ENCODE results near the gene GNAQ.

GNAQ gene

DNA sequence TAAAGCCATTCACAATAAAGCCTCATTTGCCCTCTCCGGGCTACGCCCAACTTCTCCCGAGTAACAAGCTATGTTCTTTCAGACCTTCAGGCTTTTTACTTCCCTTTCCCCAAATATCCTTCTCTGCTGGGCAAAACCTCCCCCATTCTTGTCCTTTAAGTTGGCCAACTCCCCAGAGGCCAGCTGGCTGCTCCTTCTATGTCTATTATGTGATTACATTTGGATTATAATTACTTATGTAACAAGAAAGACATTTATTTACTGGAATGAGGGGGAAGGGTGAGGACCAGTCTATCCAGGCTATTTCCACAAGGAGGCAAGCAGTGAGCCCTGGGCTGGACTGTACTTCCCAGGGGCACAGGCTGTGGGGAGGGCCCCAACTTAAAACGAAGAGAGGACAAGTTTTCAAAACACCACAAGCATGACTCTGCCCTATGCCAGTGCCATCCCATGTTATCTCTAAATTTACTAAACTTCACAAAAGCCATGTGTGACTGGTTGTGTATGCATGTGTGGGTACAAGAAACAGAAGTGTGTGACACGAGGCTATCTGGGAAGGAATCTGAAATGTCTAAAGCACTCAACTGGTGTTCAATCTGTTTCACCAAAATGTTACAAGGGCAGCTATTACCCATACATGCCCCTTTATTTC is 84.5 kb downstream of the GNAQ start:
- in situ Hi-C loops (cut with MboI; ENCODE audit: low sequenced_read_pairs) = no loop called here

DNA sequence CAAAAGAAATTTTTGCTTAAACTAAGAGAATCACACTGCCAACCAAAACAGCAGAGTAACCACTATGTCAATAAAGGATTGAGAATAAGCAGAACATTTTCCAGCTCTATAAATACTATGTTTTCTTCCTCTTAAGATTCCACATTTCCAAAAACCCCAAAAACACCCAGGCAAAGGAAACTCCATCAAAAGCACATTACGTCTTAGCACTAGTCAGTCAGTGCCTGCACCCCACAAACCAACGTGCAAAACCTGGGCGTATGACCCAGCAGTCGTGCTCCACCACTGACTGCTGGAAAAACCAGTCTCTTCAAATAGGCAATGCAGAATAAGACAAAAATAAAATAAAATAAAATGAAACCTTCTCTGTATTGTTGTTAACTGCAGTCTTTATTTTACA is 85.3 kb downstream of the GNAQ start:
- in situ Hi-C loops (cut with MboI; ENCODE audit: low sequenced_read_pairs) = no loop called here

DNA sequence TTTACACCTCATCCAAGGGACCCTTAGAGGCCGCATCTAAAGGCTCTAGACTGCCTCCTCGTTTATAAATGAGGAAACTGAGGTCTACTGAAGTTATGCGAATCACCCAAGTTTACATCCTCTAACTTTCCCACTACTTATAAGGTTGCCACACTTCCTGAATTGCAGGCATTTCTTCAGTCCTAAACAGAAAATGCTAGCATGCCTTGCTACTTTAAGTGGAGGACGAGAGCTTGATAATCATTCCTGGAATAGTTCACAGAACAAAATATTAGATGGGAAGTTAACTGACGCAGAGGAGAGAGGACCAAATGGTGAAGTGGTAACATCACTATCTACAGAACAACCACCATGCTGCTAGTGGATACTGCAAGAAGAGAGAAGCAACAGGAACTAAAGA is 85.8 kb downstream of the GNAQ start:
- in situ Hi-C loops (cut with MboI; ENCODE audit: low sequenced_read_pairs) = no loop called here

DNA sequence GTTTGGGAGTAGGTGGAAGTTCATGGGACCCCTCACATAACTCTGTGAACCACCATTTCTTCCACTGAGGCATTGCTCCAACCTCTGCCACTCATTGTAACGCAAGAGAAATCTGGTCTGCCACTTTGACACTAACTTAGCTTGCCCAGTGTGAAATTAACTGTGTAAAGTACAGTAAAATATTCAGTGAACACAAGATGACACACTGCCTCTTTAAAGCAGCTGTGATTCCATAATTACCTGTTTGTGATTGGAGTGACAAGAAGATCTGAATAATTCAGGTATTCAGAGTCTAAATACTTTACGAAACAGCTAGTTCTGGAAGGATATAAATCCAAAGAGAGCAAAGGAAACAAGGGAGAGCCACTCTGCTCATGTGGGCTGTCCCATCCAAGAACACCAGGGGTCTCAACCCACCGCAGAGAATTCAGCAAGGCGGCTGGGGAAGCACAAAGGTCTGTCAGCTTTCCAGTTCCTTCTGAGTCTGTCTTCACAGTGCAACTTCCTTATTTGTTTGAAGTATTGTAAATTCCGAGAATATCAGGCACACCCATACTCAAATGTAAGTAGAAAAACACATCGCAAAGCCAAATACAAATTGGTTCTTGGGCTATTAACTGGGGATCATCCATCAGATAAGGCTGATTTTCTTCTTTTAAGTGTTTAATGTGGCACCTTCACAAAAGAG is 86.9 kb downstream of the GNAQ start:
- in situ Hi-C loops (cut with MboI; ENCODE audit: low sequenced_read_pairs) = no loop called here

DNA sequence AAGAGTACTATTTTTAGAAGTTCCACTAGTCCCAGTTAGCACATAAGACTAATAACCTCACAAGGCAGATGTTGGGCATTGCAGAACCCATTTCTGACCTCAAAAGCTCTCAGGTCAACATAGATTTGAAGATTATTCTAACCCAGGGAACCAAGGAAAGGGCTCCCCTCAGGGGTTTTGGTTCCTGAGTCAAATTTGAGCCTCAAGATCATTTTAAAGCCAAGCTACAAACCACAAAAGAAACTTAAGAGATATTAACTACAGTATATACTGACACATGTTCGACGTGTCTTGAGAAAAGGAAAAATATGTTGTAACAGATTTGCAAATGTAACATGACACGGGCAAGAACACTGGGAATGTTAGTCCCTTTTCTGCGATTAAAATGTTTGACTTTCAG is 88.6 kb downstream of the GNAQ start:
- in situ Hi-C loops (cut with MboI; ENCODE audit: low sequenced_read_pairs) = no loop called here

DNA sequence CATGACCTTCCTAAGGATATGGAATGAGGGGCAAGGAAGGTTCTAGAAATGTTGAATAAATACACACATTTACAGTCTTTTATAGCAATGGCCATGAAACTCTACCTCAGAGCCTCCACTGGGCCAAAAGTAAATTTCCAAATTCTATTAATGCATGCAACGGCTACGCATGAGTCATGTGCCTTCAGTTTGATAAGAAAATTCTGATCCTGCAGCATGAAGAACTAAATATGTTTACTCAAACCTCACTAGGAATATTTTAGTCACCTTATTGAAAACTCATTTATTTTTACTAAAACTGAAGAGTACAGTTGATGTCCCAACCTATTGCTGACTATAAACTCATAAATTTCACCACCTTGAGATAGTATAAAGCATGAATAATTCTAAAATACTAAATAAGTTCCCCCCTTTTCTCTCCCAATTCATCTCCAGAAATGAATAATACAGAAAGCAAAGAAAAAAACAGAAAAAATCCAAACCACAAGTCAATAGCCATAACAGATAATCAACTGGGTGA is 92.4 kb downstream of the GNAQ start:
- in situ Hi-C loops (cut with MboI; ENCODE audit: low sequenced_read_pairs) = no loop called here

DNA sequence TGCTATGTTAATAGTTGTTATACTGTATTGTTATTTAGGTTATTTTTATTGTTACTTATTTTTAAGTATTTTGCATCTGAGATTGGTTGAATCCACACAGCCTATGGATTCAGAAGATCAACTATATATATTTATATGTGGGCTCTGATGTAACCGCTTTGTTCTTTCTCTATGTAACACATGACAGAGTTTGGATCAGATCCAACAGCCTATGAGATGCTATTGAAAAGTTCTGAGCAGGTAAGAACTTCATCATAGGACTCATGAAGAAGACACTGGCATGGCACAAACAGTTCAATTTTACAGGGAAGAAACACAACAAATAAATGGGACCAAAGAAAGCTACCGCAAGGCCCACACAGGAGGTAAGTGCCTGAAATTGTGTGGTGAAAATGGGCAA is 93.4 kb downstream of the GNAQ start:
- in situ Hi-C loops (cut with MboI; ENCODE audit: low sequenced_read_pairs) = no loop called here

DNA sequence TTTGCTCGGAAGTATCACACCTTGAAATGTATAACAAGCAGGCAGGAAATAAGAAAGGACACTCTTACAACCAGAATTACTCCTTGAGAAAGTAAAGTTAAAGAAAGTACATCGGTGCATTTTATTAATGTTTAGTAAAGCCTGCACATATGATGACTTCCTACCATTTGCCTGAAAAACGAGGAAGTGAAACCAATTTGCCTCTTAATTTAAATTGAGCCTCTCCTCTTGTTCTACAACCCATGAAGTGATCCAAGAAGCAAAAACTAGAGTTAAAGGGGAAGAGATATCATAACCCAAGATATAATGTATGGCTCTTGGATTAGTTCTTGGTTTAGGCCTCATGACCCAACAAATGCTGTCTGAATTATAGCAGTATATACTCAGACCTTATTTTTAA is 95.6 kb downstream of the GNAQ start:
- in situ Hi-C loops (cut with MboI; ENCODE audit: low sequenced_read_pairs) = no loop called here

DNA sequence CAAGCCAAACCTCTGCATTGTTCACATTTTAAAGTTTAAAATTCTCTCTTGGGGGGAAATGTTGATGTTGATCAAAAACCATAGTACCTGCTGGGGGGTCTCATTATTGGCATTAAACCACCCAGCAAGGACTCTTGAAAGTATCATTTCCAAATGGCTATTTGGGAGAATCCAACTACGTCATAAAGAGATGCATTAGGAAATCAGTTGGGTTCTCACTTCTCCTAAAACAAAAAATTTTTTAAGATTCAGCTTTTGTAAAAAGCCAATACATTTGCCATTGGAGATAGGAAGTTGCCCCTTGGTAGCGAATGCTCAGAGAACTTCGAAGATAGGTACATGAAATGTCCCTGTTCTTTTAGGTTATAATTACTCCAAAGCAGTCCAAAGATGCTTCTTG is 96.4 kb downstream of the GNAQ start:
- in situ Hi-C loops (cut with MboI; ENCODE audit: low sequenced_read_pairs) = no loop called here

DNA sequence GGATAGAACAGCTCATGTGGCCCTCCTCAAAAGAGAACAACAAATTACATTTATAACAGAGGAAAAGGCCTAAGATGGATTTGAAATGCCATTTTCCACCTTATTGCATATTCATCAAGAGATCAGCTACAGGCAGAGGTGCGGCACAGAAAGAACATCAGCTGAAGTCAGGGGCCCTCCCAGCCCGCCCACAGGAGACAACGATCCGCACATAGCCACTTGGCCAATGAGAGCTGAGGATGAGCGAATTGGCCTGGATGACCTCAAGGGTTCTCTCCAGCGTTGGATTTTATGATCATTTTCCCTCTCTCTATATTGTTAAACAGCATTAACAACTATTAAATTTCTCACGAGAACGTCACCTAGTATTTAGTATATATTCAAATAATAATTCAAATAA is 97.6 kb downstream of the GNAQ start:
- in situ Hi-C loops (cut with MboI; ENCODE audit: low sequenced_read_pairs) = no loop called here

DNA sequence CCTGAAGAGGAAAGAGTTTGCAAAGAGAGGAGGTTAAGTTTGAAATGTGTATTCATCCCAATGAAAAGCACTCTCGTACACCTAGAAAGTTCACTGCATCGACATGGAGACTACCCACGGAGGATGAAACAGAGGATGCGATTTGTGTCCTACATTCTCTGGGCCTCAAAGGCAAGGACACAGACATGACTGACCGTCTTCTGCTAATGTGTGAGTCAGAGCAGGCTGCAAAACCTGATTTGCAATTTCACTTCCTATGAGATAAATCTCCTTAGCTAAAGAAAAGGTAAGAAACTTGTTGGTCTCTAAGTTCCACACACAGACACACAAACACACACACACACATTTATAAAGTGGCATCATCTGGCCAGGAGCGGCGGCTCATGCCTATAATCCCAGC is 98.6 kb downstream of the GNAQ start:
- in situ Hi-C loops (cut with MboI; ENCODE audit: low sequenced_read_pairs) = no loop called here

DNA sequence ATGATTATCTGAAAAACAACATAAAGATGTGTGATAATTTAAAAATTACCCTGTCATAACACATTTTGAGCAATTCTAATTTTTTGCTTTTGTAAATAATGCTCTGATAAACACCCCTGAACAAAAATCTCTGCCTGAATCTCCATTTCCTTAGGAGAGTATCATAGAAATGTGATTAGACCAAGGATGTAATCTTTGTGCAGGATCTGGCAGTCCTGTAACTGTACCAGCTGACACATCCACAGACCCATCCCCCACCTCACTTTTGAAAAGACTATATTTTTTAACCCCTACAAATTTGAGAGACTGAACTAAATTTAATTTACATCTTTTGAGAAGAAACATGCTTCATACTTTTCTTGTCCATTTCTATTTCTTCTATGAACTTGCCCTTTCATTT is 101.7 kb downstream of the GNAQ start:
- in situ Hi-C loops (cut with MboI; ENCODE audit: low sequenced_read_pairs) = no loop called here

DNA sequence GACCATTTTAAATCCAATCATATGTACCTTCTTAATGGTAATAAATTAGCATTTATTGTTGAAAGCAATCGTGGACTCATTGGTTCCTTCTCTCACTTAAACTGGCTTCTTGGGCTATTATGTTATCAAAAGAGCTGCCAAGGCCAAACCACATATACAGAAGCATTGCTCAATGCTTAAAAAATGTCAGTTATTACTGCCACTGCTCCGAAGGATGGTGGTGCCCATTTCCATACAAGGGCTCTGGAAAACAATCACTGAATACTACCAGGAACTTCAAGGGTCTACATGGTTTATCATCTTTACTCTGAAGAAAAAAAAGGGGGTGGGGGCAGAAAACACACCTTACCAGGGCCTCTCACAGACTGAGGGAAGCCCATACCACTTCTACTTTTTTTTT is 104.3 kb downstream of the GNAQ start:
- in situ Hi-C loops (cut with MboI; ENCODE audit: low sequenced_read_pairs) = no loop called here

DNA sequence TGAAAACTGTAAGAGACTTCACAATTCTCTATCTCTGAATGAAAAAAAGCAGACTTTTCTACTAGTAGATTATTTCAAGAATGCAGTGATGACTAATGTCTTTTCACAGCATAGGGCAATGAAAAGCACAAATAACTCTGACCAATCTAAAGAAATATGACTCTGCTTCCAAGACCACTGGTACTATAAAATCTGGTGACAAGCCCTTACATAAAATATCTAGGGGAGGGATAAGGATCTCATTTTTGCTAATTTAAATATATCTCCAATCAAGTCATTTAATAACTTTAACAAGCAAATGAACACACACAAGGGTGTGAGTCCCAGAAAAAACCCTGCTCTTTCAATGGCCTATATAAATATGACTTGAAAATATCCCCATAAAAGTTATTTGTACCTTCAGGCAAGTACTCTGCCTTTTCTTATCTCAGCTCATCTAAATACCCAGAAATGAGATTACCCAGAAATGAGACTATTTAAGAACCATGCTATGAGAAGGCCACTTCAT is 105.2 kb downstream of the GNAQ start:
- in situ Hi-C loops (cut with MboI; ENCODE audit: low sequenced_read_pairs) = no loop called here

DNA sequence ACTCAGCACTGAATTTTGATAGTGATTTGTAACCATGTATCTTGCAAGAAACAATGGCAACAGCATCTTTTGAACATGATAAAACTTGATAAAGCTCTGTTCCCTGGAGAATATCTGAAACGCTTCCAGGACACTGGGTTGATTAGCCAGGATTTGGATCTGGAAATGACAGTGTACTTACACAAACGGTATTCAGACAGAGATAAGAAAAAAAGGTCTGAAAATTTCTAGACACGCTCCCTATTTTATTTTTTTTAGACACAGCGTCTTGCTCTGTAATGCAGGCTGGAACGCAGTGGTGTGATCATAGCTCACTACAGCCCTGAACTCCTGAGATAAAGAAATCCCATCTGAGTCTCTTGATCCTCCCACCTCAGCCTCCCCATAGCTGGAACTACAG is 109.0 kb downstream of the GNAQ start:
- in situ Hi-C loops (cut with MboI; ENCODE audit: low sequenced_read_pairs) = no loop called here

DNA sequence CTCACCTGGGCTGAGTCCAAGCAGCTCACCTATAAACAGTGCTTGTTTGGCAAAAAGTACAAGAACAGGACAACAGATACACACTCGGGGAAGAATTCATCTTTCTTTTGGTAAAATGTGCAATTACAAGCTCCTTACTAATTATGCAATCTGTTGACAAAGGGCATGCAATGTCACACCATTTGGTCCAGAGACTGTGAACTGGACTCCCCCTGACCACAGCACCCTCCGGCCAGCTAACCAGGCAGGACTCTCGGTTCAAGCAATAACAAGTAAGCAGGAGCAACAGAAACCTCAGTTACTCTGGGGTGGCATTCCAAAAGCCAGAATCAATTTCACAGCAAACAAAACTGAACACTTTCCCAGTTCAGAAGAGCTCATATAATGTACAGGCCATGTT is 113.8 kb downstream of the GNAQ start:
- in situ Hi-C loops (cut with MboI; ENCODE audit: low sequenced_read_pairs) = no loop called here

DNA sequence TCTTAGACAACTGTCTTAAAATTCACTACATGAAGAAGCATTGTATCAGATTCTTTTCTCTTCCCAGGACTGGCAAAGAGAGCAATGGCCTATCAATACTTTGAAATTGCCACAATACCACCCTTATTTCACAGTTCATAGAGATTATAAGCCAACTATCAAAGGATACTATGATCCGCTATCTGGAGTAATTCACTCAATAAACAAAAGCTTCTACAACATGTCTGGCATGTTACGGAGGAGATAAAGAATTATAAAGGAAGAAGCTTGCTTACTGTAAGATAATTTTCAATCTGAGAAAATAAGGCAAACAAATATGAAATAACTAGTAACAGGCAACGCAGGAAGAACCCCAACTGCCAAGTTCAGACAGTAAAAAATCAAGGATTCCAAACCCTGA is 114.8 kb downstream of the GNAQ start:
- in situ Hi-C loops (cut with MboI; ENCODE audit: low sequenced_read_pairs) = no loop called here

DNA sequence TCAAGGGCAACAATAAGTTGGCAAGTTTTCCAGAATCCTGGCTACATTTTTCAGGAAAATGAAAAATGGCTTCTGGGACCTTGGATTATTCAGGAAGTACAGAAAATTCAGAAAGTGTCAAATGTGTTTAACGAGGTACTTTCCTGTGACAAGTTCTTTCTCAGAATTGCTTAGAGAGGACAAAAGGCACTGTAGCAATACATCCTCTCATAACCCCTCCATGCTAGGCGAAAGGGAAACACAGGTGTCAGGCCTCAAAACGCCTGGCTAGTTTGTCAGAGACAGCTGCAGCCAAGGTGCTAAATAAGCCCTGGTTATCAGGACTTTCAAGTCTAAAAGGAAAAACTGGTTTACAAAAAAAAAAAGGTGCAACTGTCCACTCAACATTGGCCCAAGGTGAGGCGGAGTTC is 115.2 kb downstream of the GNAQ start:
- in situ Hi-C loops (cut with MboI; ENCODE audit: low sequenced_read_pairs) = no loop called here

DNA sequence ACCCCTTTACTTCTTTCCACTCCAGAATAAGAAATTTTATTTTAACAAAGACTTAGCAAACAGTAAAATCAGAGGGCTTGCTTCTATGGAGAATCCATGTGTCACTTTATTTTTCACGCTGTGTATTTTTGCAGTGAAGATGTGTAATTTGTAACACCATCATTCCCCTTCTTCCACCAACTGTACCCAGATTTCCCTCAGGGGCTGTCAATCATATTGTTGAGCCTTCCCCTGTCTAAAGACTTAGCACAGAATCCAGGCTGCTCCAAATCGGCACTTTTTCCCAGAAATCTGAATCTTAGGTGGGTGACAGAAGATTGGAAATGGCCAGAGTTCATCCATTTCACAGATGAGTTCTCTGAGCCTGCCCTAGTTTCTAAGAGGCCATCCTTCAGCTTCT is 115.9 kb downstream of the GNAQ start:
- in situ Hi-C loops (cut with MboI; ENCODE audit: low sequenced_read_pairs) = no loop called here

DNA sequence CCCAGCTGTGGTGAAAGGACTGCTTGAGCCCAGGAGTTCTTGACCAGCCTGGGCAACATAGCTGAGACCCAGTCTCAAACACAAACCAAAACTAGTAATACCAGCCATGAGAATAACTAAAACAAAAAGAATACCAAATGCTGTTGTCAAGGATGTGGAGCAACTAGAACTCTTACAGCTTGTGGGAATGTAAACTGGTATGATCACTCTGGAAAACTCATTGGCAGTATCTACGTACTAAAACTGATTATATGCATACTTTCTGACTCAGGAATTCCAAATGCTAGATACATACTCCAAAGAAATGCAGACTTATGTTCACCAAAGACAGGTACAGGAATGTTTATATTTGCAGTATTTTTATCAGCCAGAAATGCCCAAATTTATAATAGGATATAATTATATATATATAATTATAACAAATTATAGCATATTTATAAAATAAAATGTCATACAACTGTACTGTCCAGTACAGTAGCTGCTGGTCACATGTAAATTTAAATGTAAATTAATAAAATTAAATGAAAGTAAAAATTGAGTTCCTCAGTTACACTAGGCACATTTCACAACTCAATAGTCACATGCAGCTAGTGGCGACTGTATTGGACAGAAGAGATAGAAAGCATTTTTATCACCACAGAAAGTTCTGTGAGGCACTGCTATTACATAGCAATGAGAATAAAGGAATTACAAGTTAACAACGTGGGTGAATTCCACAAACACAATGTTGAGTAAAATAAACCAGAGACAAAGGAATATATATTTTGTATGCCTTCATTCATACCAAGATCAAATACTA is 118.5 kb downstream of the GNAQ start:
- in situ Hi-C loops (cut with MboI; ENCODE audit: low sequenced_read_pairs) = no loop called here

DNA sequence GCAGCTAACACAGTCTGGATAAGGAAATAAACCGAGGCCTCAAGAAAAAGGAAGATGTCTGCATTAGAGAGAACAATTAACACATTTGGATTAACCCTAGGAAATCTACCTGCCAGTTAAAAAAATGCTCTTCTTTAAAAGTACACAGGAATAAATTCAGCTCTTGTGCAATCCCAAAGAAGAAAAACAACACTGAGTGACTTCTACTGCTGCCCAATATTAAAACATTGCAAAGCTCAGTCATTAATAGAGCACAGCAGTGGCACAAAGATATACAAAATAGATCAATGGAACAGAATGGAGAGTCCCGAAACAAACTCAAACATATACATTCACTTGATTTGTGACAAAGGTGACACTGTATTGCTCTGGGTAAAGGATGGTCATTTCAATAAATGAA is 119.7 kb downstream of the GNAQ start:
- in situ Hi-C loops (cut with MboI; ENCODE audit: low sequenced_read_pairs) = no loop called here

DNA sequence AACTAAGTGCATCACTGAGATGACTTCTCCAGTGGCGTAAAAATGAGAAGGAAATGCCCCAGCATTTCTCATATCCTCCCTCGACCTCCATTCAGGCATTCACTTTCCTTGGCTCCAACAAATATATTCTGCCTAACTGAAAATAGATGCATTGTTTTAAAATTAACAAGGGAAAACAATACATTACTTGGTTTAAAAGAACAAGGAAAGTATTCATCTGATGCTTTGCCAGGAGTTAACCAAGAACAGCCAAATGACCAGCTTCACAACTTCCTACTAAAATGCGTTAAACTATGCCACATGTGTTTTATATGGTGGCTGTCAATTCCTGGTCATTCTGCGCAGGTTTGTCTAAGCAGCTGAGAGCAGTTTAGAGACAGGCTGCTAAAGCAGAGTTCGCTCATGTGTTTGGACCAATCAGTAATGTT is 121.4 kb downstream of the GNAQ start:
- in situ Hi-C loops (cut with MboI; ENCODE audit: low sequenced_read_pairs) = no loop called here

Measured in hTERT RPE-1 (cell line).